Measurements from ENCODE around the gene ZNRF3.

GRCh38 chr22:28835630-28836189 is 47.7 kb upstream of the ZNRF3 start:
- TF ChIP-seq POLR2A (IDR thresholded peaks at IDR 0.05): no peak
- no peak for TF ChIP-seq CTCF (IDR thresholded peaks at IDR 0.05)
- TF ChIP-seq EP300 (IDR thresholded peaks at IDR 0.05): no peak
- no peak for TF ChIP-seq POLR2AphosphoS5 (IDR thresholded peaks at IDR 0.05)

All from upper lobe of left lung (tissue), 4 donors.